ENCODE measurements around the gene IQGAP2. TPM values are rescaled to one million over a fixed set of nuclear protein-coding genes. Genes with fewer than 3 reads are reported as not detected.
A peak's percentile ranks its signal among the peaks of the same experiment; 100 is the strongest.

IQGAP2 gene
- total RNA-seq, 1 donor = 1.2 TPM

GRCh38 chr5:76714751-76715485 lies 311.8 kb downstream of the IQGAP2 start:
- peak overlapping the region; percentile 95 for H3K4me3 ChIP-seq (ENCODE audit: low read depth, low read length)
- TF ChIP-seq CTCF (IDR thresholded peaks at IDR 0.05; ENCODE audit: insufficient read depth, low read length) = no peak
- DNase-seq (ENCODE audit: low read depth) = no peak

- H3K4me3 ChIP-seq (ENCODE audit: low read depth, low read length) = peak overlapping the region; percentile 95
- TF ChIP-seq CTCF (IDR thresholded peaks at IDR 0.05; ENCODE audit: insufficient read depth, low read length) = no peak
- DNase-seq (ENCODE audit: low read depth) = no peak
Observed at GRCh38 chr5:76715486-76715735, 312.3 kb downstream of the IQGAP2 start.

- peak within 1 kb of the TSS; percentile 95 for H3K4me3 ChIP-seq (ENCODE audit: low read depth, low read length)
- peak; percentile 34 for TF ChIP-seq CTCF (IDR thresholded peaks at IDR 0.05; ENCODE audit: insufficient read depth, low read length)
- DNase-seq (ENCODE audit: low read depth) = peak; percentile 78
Observed at GRCh38 chr5:76715736-76716455, 312.8 kb downstream of the IQGAP2 start, which contains the start of gene F2R. F2R (plus strand) TSS chr5:76716126; CDS start chr5:76716308, 182 bp downstream.

GRCh38 chr5:76716456-76717157 lies 313.5 kb downstream of the IQGAP2 start:
- peak overlapping the region; percentile 95 for H3K4me3 ChIP-seq (ENCODE audit: low read depth, low read length)
- TF ChIP-seq CTCF (IDR thresholded peaks at IDR 0.05; ENCODE audit: insufficient read depth, low read length) = no peak
- peak; percentile 16 for DNase-seq (ENCODE audit: low read depth)

GRCh38 chr5:76717222-76718083 lies 314.4 kb downstream of the IQGAP2 start:
- TF ChIP-seq CTCF (IDR thresholded peaks at IDR 0.05; ENCODE audit: insufficient read depth, low read length) = no peak
- DNase-seq (ENCODE audit: low read depth) = peak; percentile 38
- peak overlapping the region; percentile 95 for H3K4me3 ChIP-seq (ENCODE audit: low read depth, low read length)

GRCh38 chr5:76718381-76718832 lies 315.3 kb downstream of the IQGAP2 start:
- H3K4me3 ChIP-seq (ENCODE audit: low read depth, low read length) = peak overlapping the region; percentile 95

More at GRCh38 chr5:76718381-76718832, 315.3 kb downstream of the IQGAP2 start:
- no peak for DNase-seq (ENCODE audit: low read depth)
- TF ChIP-seq CTCF (IDR thresholded peaks at IDR 0.05; ENCODE audit: insufficient read depth, low read length) = no peak

Measured in fibroblast of the aortic adventitia (primary cell).